B cell (primary cell): ENCODE measurements around the gene LIFR.

Experiments used
- CTCF ChIP-seq: fragments of 200-600 bp; IDR thresholded peaks from one replicate; pipeline ENCODE4 v1.8.0; 2022; ENCODE audit warnings: antibody characterized with exemption, mild to moderate bottlenecking
- EZH2 ChIP-seq: IDR thresholded peaks from 2 replicates; pipeline ENCODE4 v1.6.1; 2012; ENCODE audit warnings: borderline replicate concordance, low read depth, mild to moderate bottlenecking, moderate library complexity, low read length; ENCODE audit not compliant: insufficient read depth, poor library complexity, severe bottlenecking

- no peak for TF ChIP-seq CTCF
- no peak for TF ChIP-seq EZH2
Observed at GRCh38 chr5:38569180-38569579, 12.7 kb upstream of the LIFR start.
